Measurements from ENCODE around the gene PLEKHH2.
A peak's percentile ranks its signal among the peaks of the same experiment; 100 is the strongest.

The PLEKHH2 gene

DNA sequence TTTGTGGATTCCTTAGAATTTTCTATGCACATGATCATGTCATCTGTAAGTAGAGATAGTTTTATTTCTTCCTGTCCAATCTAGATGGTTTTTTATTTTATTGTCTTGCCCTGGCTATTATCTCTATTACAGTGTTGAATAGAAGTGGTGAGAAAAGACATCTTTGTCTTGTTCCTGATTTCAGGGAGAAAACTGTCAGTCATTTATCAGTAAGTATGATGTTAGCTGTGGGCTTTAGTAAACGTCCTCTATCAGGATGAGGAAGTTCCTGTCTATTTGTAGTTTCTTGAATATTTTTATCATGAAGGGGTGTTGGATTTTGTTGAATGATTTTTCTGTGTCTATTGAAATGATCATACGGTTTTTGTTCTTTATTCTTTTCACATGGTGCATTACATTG, 5.3 kb downstream of the PLEKHH2 start:
- no peak overlapping the region for H3K4me3 ChIP-seq (replicated peaks; ENCODE audit: low read depth, low read length)
- no peak for DNase-seq (ENCODE audit: extremely low read depth, low read depth)
- TF ChIP-seq, protein P1, sequence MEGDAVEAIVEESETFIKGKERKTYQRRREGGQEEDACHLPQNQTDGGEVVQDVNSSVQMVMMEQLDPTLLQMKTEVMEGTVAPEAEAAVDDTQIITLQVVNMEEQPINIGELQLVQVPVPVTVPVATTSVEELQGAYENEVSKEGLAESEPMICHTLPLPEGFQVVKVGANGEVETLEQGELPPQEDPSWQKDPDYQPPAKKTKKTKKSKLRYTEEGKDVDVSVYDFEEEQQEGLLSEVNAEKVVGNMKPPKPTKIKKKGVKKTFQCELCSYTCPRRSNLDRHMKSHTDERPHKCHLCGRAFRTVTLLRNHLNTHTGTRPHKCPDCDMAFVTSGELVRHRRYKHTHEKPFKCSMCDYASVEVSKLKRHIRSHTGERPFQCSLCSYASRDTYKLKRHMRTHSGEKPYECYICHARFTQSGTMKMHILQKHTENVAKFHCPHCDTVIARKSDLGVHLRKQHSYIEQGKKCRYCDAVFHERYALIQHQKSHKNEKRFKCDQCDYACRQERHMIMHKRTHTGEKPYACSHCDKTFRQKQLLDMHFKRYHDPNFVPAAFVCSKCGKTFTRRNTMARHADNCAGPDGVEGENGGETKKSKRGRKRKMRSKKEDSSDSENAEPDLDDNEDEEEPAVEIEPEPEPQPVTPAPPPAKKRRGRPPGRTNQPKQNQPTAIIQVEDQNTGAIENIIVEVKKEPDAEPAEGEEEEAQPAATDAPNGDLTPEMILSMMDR (IDR thresholded peaks at IDR 0.05; ENCODE audit: low read depth, low read length, missing control alignments), result no peak

DNA sequence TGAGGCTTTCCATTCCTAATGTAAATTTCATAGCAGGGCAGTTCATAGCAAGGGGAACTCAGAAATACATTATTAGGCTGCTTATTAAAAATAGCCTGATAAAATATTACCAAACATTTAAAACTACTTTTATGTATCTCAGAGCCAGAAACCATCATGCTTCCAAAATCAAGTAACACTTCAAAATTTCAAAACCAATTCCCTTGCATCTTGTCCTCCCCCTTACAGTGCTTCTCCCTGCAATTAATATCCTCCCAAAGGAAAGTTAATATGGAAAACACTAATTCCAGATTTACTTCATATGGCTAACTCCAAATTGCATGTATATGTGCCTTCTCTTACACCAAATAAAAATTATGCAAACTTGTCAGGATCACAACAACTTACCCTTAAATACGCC, 6.6 kb downstream of the PLEKHH2 start:
- TF ChIP-seq, protein P1 (IDR thresholded peaks at IDR 0.05; ENCODE audit: low read depth, low read length, missing control alignments), result no peak
- H3K4me3 ChIP-seq (replicated peaks; ENCODE audit: low read depth, low read length), result no peak overlapping the region
- DNase-seq (ENCODE audit: extremely low read depth, low read depth), result no peak

DNA sequence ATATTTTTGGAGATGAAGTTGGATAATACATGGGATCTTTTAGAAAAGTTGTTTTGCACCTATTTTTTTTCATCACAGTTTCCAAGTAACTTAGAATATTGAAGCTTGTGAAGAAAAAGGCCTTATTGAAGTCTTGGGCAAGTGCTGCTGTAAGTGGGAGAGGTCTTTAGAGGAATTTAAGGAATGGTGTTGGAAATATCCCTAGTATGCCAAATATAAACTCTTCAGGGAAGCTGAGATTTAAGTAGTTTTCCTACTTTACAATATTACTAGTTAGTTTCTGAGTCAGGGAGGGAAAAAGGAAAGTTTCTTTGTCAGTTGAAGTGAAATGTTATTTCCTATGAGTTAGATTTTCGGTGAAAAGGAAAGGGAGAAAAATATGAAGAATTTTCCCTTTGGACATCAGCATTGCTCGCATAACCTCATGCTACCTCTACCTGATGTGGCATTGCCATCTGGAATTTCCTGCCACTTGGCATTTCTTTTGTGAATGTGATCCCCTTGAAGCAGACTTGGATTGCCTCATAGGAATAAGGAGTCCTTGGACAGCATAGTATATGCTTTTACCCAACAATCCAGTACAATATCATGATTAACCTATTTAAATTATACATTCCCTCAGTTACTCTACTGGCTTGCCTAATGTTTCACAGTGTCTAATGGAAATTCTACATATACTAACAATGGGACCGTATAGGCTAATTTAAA, 12.1 kb downstream of the PLEKHH2 start:
- DNase-seq (ENCODE audit: extremely low read depth, low read depth), result no peak
- H3K4me3 ChIP-seq (replicated peaks; ENCODE audit: low read depth, low read length), result no peak overlapping the region
- TF ChIP-seq, protein P1 (IDR thresholded peaks at IDR 0.05; ENCODE audit: low read depth, low read length, missing control alignments), result no peak

DNA sequence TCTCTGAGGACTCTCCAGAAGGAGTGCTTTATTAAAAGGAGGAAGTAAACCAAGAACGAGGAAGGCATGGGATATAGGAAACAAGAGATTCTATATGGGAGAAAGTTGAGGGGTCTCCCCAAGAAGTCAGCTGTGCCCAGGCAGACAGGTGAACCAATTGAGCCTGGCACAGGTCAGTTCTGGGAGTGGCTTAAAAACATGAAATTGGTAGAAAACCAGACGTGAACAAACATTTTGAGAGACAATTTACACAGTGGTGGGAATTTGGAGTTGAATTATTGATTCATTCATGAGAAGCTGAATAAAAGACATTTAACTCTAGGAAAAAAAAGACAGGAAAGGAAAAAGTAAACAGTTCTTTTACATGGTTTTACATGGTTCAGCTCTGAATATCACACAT, 16.4 kb downstream of the PLEKHH2 start:
- no peak for DNase-seq (ENCODE audit: extremely low read depth, low read depth)
- TF ChIP-seq, protein P1 (IDR thresholded peaks at IDR 0.05; ENCODE audit: low read depth, low read length, missing control alignments), result no peak
- H3K4me3 ChIP-seq (replicated peaks; ENCODE audit: low read depth, low read length), result no peak overlapping the region

DNA sequence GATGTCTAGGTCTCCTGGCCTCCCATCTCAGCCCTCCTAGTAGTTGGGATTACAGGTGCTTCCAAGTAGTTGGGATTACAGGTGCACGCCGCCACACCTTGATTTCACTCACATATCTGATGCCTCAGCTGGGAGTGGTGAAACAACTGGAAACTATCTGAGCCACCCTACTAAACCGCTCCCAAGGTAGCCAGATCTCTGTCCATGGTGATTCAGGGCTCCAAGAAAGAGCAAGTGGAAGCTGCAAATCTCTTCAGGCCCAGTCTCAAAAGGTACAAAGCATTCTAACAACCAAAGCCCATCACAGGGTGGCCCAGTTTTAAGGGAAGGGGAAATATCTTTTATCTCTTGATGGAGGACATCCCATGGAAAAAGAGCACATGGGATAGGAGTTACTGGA, 20.2 kb downstream of the PLEKHH2 start:
- TF ChIP-seq, protein P1 (IDR thresholded peaks at IDR 0.05; ENCODE audit: low read depth, low read length, missing control alignments), result no peak
- no peak overlapping the region for H3K4me3 ChIP-seq (replicated peaks; ENCODE audit: low read depth, low read length)
- no peak for DNase-seq (ENCODE audit: extremely low read depth, low read depth)

DNA sequence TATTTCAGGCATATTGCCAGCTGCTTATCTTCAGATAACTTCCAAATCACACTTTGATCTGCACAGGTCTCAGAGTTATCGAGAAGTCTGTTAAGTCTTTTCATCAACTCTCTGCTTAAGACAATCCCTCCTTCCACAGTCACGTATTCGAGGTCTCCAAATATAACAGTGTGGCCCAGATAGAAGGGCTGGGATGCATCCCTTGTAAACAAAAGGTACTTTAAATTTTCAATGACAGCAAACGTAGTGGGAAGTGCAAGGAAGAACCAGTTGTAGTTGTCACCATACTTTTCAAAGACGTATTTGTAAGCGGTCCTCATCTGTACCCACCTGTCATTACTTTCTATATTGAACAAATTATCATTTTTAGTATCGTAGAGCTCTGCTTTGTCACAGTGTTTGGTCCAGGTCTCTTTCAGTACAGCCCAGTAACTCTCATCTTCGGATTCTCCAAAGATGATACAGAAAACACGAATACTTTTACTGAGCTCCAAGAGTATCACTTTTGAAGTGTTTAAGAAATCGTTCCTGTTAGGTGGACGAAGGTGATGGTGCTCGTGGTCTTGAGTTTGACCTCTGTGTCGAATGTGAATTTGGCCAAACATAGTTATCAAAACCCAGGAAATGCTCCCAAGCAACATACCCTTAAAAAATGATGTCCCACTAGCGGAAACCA, 38.7 kb downstream of the PLEKHH2 start:
- H3K4me3 ChIP-seq (replicated peaks; ENCODE audit: low read depth, low read length), result peak overlapping the region; percentile 50
- no peak for DNase-seq (ENCODE audit: extremely low read depth, low read depth)
- TF ChIP-seq, protein P1 (IDR thresholded peaks at IDR 0.05; ENCODE audit: low read depth, low read length, missing control alignments), result no peak
